Aorta (tissue), 5 donors: ENCODE data around the gene HNRNPA2B1. TPM values are rescaled to one million over a fixed set of nuclear protein-coding genes. Genes with fewer than 3 reads are reported as not detected.

Experiments
- ATAC-seq: fragments of 200-7000 bp; cut with Tn5 transposase; one replicate; pipeline ENCODE4 v1.9.1; 2022; ENCODE audit warnings: moderate library complexity; ENCODE audit not compliant: low FRiP score
- DNase-seq, 2 donors: peaks; one replicate each; pipeline ENCODE4 v3.0.0-alpha.2; 2020
- H3K27ac ChIP-seq, 2 donors: one replicate each; pipeline ENCODE4 v1.5.1; 2013; ENCODE audit warnings: low read length in 2 of 2, mild to moderate bottlenecking in 2 of 2, moderate library complexity in 2 of 2, control low read depth in 1 of 2, inconsistent platforms in 1 of 2, low read depth in 1 of 2
- H3K27me3 ChIP-seq, 2 donors: one replicate each; pipeline ENCODE4 v1.6.1; 2013; ENCODE audit warnings: control low read depth in 1 of 2, low read length in 1 of 2, mild to moderate bottlenecking in 1 of 2, moderate library complexity in 1 of 2; ENCODE audit not compliant: insufficient read depth in 2 of 2, control insufficient read depth in 1 of 2
- H3K36me3 ChIP-seq, 2 donors: one replicate each; pipeline ENCODE4 v1.6.1; 2013; ENCODE audit warnings: control low read depth in 1 of 2, low read length in 1 of 2, mild to moderate bottlenecking in 1 of 2; ENCODE audit not compliant: insufficient read depth in 2 of 2, control insufficient read depth in 1 of 2
- H3K4me1 ChIP-seq, 2 donors: one replicate each; pipeline ENCODE4 v1.6.1; 2013; ENCODE audit warnings: low read length in 2 of 2, control low read depth in 1 of 2, mild to moderate bottlenecking in 1 of 2, moderate library complexity in 1 of 2; ENCODE audit not compliant: insufficient read depth in 2 of 2, control insufficient read depth in 1 of 2
- H3K4me3 ChIP-seq, 2 donors: one replicate each; pipeline ENCODE4 v1.5.1; 2013; ENCODE audit warnings: low read length in 2 of 2, control low read depth in 1 of 2, mild to moderate bottlenecking in 1 of 2
- H3K9me3 ChIP-seq: one replicate; pipeline ENCODE4 v1.6.1; 2013; ENCODE audit warnings: mild to moderate bottlenecking, low read length; ENCODE audit not compliant: control insufficient read depth
- WGBS, 2 donors: extraction: QIAGEN DNeasy Blood & Tissue Kit; methylation state at CpG; one replicate each; pipeline ENCODE4 v1.1.7; 2013; 5-methylcytosine and 5-hydroxymethylcytosine counted together
- intact Hi-C, 2 donors: fragments of 100-400 bp; cut with DNase I; formaldehyde crosslinking; loops; one replicate each; pipeline versions ENCODE4 v1.14.2 to v1.15.0; 2022
- long read RNA-seq, 2 donors: library from polyadenylated mRNA; unstranded; transcript quantifications; one replicate each; pipeline ENCODE4 v2.0.0, GENCODE V29; 2020 to 2021
- polyA plus RNA-seq, 2 donors: library from polyadenylated mRNA; stranded (reverse); fragments of 200-250 nt; gene quantifications; one replicate each; pipeline ENCODE4 v1.2.3, GENCODE V29; 2013
- total RNA-seq, 2 donors: library from RNA; stranded (reverse); fragmentation: NEBNext Ultra II Directional; extraction: Animal tissue kit (Norgen Biotek cat#: 25700); gene quantifications; one replicate each; pipeline ENCODE4 v1.2.1, GENCODE V29; 2021
- donor health status: healthy with polysubstance abuse.
- donor health status: Bipolar disorder and iron deficiency.
- donor health status: DM: no; HTN: no; CAD: no.
- donor health status: DM: no; HTN: no; CAD: no.
- donor health status: DM: yes; HTN: yes; CAD: no.

Gene HNRNPA2B1
- total RNA-seq = 100 to 1,000 TPM; 332 to 354 TPM
- polyA plus RNA-seq = 100 to 1,000 TPM; 345 to 392 TPM
- long read RNA-seq, donor 1, transcript HNRNPA2B1-202 (11 exons, 1,711 nt) = major isoform, 132 of 259 reads
- long read RNA-seq, donor 1, transcript HNRNPA2B1-201 (12 exons, 3,664 nt) = minor isoform, 56 of 259 reads
- long read RNA-seq, donor 1, partial matches to known transcripts = 17 of 259 reads
- long read RNA-seq, donor 1, other reads (novel, unspliced or antisense) = 49 of 259 reads
- long read RNA-seq, donor 2, full-length matches to known transcripts = 67 of 123 reads
- long read RNA-seq, donor 2, partial matches to known transcripts = 29 of 123 reads
- long read RNA-seq, donor 2, other reads (novel, unspliced or antisense) = 27 of 123 reads

DNA sequence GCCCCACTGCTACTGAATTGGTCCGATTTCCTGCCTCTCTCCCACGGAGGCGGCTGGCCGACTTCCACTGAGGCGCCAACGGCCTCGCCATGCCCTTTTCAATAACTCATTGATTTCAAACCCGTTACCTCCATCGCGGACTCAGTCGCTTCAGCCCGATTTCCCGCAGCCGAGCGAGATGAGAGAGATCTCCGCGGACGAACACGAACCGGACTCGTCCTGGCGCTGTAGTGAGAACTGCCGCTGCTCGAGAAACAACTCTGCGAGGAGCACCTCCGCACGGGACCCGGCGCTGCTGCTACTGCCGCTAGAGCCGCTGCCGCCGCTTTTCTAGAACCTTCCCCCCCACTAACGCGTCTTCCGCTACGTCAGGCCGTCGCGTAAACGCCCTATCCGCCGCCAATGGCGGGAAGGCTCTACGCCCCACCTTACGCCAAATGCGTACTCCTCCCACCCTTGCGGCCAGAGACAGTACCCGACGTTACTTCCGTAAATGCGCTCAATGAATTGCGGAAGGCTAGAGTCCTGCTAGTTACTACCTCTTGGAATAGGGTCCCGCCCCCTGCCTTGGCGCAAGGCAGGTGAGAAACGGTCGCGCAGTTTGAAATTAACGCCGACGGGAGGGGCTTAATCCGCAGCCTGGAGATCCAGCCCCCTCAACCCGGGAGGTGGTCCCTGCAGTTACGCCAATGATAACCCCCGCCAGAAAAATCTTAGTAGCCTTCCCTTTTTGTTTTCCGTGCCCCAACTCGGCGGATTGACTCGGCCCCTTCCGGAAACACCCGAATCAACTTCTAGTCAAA, at the start of gene HNRNPA2B1:
Gene HNRNPA2B1, minus strand, starts transcription at position 303 of the 803 bp plus-strand sequence. Its CDS starts 169 bp downstream, at position 134.
- intact Hi-C loops = loop anchor here (1.0 to 10.0 kb wide), 3 partner anchors 337 to 964 kb away; partner anchors contain the start of genes HOXA3 (in 1 of the 2), HOXA7 (in 1 of the 2) and HOXA9 (in 1 of the 2)
- peak; percentile 98 to 99 for DNase-seq
- Histone ChIP-seq H3K4me1 (peaks cover 0 to 6% of the 10 kb centered on the region in 2 donors), H3K9me3 (no peaks in the 10 kb centered on the region), H3K36me3 (no peaks in the 10 kb centered on the region), H3K27me3 (no peaks in the 10 kb centered on the region), H3K27ac (peak within 1 kb of the TSS; percentile 90 to 100), H3K4me3 (peak within 1 kb of the TSS; percentile 95 to 98)
- peak; percentile 95 for ATAC-seq
- 0% methylated on average over 70 to 71 of the region's 71 CpGs for WGBS, 2 donors

DNA sequence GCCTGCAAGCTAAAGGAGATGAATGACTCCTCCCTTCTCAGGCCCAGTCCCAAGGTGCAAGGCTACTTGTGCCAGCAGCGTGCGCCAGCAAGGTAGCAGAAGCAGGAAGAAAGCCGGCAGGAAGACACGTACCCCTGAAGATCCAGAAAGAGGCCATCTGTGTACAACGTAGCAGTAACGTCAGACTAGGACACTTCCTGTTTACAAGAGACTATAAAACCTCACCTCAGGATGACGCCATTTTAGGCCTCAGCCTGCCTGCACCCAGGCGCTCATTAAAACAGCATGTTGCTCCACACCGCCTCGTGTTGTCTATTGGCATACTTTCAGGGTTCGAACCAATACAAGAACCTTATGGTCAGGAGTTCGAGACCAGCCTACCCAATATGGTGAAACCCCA, 49.7 kb upstream of the HNRNPA2B1 start:
- Histone ChIP-seq H3K36me3 (no peaks in the 10 kb centered on the region), H3K27me3 (no peaks in the 10 kb centered on the region), H3K4me3 (no peak overlapping the region), H3K4me1 (no peaks in the 10 kb centered on the region), H3K9me3 (no peaks in the 10 kb centered on the region), H3K27ac (no peak overlapping the region)
- no peak for ATAC-seq
- intact Hi-C loops = no loop called here
- no peak for DNase-seq
- WGBS, 2 donors = 89% methylated on average over 12 of the region's 12 CpGs

GRCh38 chr7:26245150-26245549, 44.6 kb upstream of the HNRNPA2B1 start:
- Histone ChIP-seq H3K27me3 (no peaks in the 10 kb centered on the region), H3K4me1 (no peaks in the 10 kb centered on the region), H3K9me3 (no peaks in the 10 kb centered on the region), H3K4me3 (no peak overlapping the region), H3K27ac (no peak overlapping the region), H3K36me3 (no peaks in the 10 kb centered on the region)
- DNase-seq (no peak), ATAC-seq (no peak)
- WGBS, 2 donors = 90 to 93% methylated on average over 13 of the region's 13 CpGs
- intact Hi-C loops = no loop called here

GRCh38 chr7:26238032-26238431, 37.5 kb upstream of the HNRNPA2B1 start:
- DNase-seq = no peak
- Histone ChIP-seq H3K27me3 (peaks cover 0 to 1% of the 10 kb centered on the region in 2 donors), H3K27ac (no peak overlapping the region), H3K36me3 (no peaks in the 10 kb centered on the region), H3K4me1 (no peaks in the 10 kb centered on the region), H3K4me3 (no peak overlapping the region), H3K9me3 (peaks cover 3% of the 10 kb centered on the region)
- ATAC-seq = no peak
- 63 to 76% methylated on average over 3 of the region's 3 CpGs for WGBS, 2 donors
- intact Hi-C loops = no loop called here

DNA sequence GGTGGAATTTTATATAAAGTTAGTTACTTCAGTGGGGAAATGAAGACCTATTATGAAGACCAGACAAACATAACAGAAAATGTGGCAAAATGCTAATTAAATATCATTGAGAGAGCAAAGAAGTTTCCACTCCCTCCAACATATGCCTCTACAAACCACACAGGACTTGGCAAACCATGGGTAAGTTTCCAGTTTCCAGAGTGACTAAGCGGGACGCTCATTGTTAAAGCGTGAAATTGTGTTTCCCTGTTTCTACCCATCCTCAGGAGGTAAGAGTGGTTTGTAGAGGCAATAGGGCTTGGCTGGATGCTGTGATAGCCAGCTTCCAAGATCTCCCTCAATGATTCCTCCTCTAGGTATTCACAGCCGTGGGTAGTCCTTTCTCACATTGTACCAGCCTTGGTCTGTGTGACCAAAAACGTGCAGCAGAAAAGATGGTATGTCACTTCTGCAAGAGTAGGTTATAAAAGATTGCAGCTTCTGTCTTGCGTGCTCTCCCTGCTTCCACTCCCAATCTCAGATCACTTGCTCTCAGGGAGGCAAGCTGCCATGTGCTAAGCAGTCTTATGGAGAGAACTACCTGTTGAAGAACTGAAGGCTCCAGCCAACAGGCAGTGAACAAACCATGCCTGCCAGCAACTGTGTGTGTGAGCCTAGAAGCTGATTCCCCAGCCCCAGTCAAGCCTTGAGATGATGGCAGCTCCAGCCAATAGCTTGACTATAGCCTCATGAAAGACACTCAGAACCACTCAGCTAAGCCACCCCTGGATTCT, 36.7 kb upstream of the HNRNPA2B1 start:
- 83 to 87% methylated on average over 6 of the region's 6 CpGs for WGBS, 2 donors
- no peak for ATAC-seq
- intact Hi-C loops = no loop called here
- Histone ChIP-seq H3K4me3 (no peak overlapping the region), H3K4me1 (no peaks in the 10 kb centered on the region), H3K36me3 (no peaks in the 10 kb centered on the region), H3K27ac (no peak overlapping the region), H3K9me3 (peaks cover 3% of the 10 kb centered on the region), H3K27me3 (peaks cover 0 to 1% of the 10 kb centered on the region in 2 donors)
- DNase-seq = no peak

GRCh38 chr7:26233902-26234511, 33.5 kb upstream of the HNRNPA2B1 start:
- H3K9me3 ChIP-seq = peaks cover 3% of the 10 kb centered on the region
- ATAC-seq (no peak), DNase-seq (no peak)
- intact Hi-C loops = no loop called here
- 81 to 90% methylated on average over 5 of the region's 5 CpGs for WGBS, 2 donors
- H3K27ac ChIP-seq = no peak overlapping the region
- no peaks in the 10 kb centered on the region for H3K36me3 ChIP-seq
- H3K4me1 ChIP-seq = no peaks in the 10 kb centered on the region
- peaks cover 0 to 1% of the 10 kb centered on the region in 2 donors for H3K27me3 ChIP-seq
- no peak overlapping the region for H3K4me3 ChIP-seq

DNA sequence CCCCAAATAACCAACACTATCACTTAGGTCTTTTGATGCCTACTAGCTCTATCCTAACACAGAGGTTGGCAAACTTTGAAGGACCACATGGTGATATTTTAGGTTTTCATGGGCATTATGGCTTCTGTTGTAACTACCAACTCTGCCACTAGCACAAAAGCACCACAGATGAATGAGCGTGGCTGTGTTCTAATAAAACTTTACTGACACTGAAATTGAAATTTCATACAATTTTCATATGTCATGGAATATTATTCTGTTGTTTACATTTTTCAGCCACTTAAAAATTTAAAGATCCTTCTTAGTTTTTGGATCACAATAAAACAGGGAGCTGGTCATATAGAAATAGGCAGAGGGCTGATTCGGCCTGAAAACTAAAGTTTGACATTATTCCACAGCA, 27.4 kb upstream of the HNRNPA2B1 start:
- Histone ChIP-seq H3K4me1 (no peaks in the 10 kb centered on the region), H3K9me3 (no peaks in the 10 kb centered on the region), H3K27me3 (no peaks in the 10 kb centered on the region), H3K4me3 (no peak overlapping the region), H3K27ac (no peak overlapping the region), H3K36me3 (no peaks in the 10 kb centered on the region)
- ATAC-seq (no peak), DNase-seq (no peak)
- intact Hi-C loops = no loop called here
- WGBS, 2 donors = 92 to 94% methylated on average over 2 of the region's 2 CpGs

- Histone ChIP-seq H3K36me3 (no peaks in the 10 kb centered on the region), H3K9me3 (no peaks in the 10 kb centered on the region), H3K4me1 (no peaks in the 10 kb centered on the region), H3K4me3 (no peak overlapping the region), H3K27ac (no peak overlapping the region), H3K27me3 (no peaks in the 10 kb centered on the region)
- ATAC-seq (no peak), DNase-seq (no peak)
- WGBS, 2 donors = 68 to 71% methylated on average over 5 of the region's 5 CpGs
- intact Hi-C loops = no loop called here
Observed at GRCh38 chr7:26224359-26224758, 23.8 kb upstream of the HNRNPA2B1 start.
